SK-N-SH (cell line): Measurements from ENCODE around the gene CHST3. TPM values are rescaled to one million over a fixed set of nuclear protein-coding genes. Genes with fewer than 3 reads are reported as not detected.

ENCODE experiments used
- CTCF ChIA-PET: fragments of 300-600, 350-600 bp; formaldehyde crosslinking; extraction: SDS; loops from one replicate; lab custom pipeline; 2021; lab: Yijun Ruan, JAX
- POLR2A ChIA-PET: fragments of 350-600 bp; sonication (Branson Sonifier 250); formaldehyde crosslinking; extraction: SDS; loops from one replicate; lab custom pipeline; 2020; ENCODE audit warnings: antibody characterized with exemption, inconsistent platforms; lab: Yijun Ruan, JAX
- DNase-seq: peaks from one replicate; pipeline ENCODE4 v3.0.0; 2012
- H2AFZ ChIP-seq: fragments of 200-600 bp; sonication (generic); 2 replicates; pipeline ENCODE4 v1.8.1; 2016; ENCODE audit warnings: antibody characterized with exemption, mild to moderate bottlenecking, low read depth
- H3F3A ChIP-seq: fragments of 200-600 bp; sonication (generic); replicated peaks from 2 replicates; pipeline ENCODE3; 2016; ENCODE audit warnings: antibody characterized with exemption, mild to moderate bottlenecking; ENCODE audit not compliant: insufficient read depth
- H3K27ac ChIP-seq, 2 experiments: fragments of 200-500 bp in 1 of 2; fragments of 200-600 bp in 1 of 2; sonication (Bioruptor generic) in 1 of 2; sonication (generic), shearing (Covaris generic) in 1 of 2; 2 replicates each; pipeline versions ENCODE4 v1.5.1 to v1.6.1; 2014 to 2016; ENCODE audit warnings: low read depth in 2 of 2, inconsistent platforms in 1 of 2, low read length in 1 of 2, mild to moderate bottlenecking in 1 of 2, mixed read lengths in 1 of 2
- H3K27me3 ChIP-seq: fragments of 200-600 bp; sonication (generic), shearing (Covaris generic); 2 replicates; pipeline ENCODE4 v1.6.1; 2016; ENCODE audit warnings: mixed run types; ENCODE audit not compliant: insufficient read depth
- H3K36me3 ChIP-seq, 2 experiments: fragments of 200-500 bp in 1 of 2; fragments of 200-600 bp in 1 of 2; sonication (Bioruptor generic) in 1 of 2; sonication (generic) in 1 of 2; replicated peaks in 1 of 2; 2 replicates each; pipeline versions ENCODE3 to v1.5.1; 2014 to 2016; ENCODE audit warnings: low read length in 1 of 2, mild to moderate bottlenecking in 1 of 2; ENCODE audit not compliant: insufficient read depth in 2 of 2, control insufficient read depth in 1 of 2
- H3K4me1 ChIP-seq, 2 experiments: fragments of 200-500 bp in 1 of 2; fragments of 200-600 bp in 1 of 2; sonication (Bioruptor generic) in 1 of 2; sonication (generic), shearing (Covaris generic) in 1 of 2; 2 replicates each; pipeline versions ENCODE4 v1.5.1 to v1.6.1; 2014 to 2016; ENCODE audit warnings: low read depth in 1 of 2, low read length in 1 of 2, mixed run types in 1 of 2; ENCODE audit not compliant: insufficient read depth in 2 of 2, control insufficient read depth in 1 of 2
- H3K4me2 ChIP-seq: fragments of 200-600 bp; sonication (generic), shearing (Covaris generic); 2 replicates; pipeline ENCODE4 v1.6.1; 2017; ENCODE audit warnings: mixed run types
- H3K4me3 ChIP-seq, 2 experiments: fragments of 200-500 bp in 1 of 2; fragments of 200-600 bp in 1 of 2; sonication (Bioruptor generic) in 1 of 2; sonication (generic), shearing (Covaris generic) in 1 of 2; 2 replicates each; pipeline versions ENCODE4 v1.5.1 to v1.8.1; 2014 to 2016; ENCODE audit warnings: low read depth in 2 of 2, inconsistent platforms in 1 of 2, low read length in 1 of 2, mild to moderate bottlenecking in 1 of 2, mixed read lengths in 1 of 2, moderate library complexity in 1 of 2
- H3K79me2 ChIP-seq: fragments of 200-600 bp; sonication (generic); 2 replicates; pipeline ENCODE4 v1.8.1; 2017; ENCODE audit warnings: mild to moderate bottlenecking; ENCODE audit not compliant: insufficient read depth
- H3K9ac ChIP-seq: fragments of 200-600 bp; sonication (generic); 2 replicates; pipeline ENCODE4 v1.6.1; 2017; ENCODE audit warnings: mixed run types
- H3K9me2 ChIP-seq: fragments of 200-600 bp; sonication (generic); 2 replicates; pipeline ENCODE4 v1.6.1; 2017; ENCODE audit warnings: mixed run types
- H3K9me3 ChIP-seq: fragments of 200-600 bp; sonication (generic); 2 replicates; pipeline ENCODE4 v1.6.1; 2017; ENCODE audit warnings: mixed run types, mild to moderate bottlenecking, moderate library complexity
- H4K20me1 ChIP-seq: fragments of 200-600 bp; sonication (generic); 2 replicates; pipeline ENCODE4 v1.6.1; 2017; ENCODE audit warnings: mild to moderate bottlenecking, mixed run types; ENCODE audit not compliant: insufficient read depth
- CTCF ChIP-seq: fragments of 200-600 bp; sonication (generic); IDR thresholded peaks from 2 replicates; pipeline ENCODE4 v1.6.1; 2017; ENCODE audit warnings: antibody characterized with exemption, mild to moderate bottlenecking, moderate library complexity
- FOXJ3 ChIP-seq: sonication (generic); formaldehyde crosslinking; IDR thresholded peaks from 2 replicates; pipeline ENCODE4 v1.5.1; 2020; ENCODE audit warnings: mild to moderate bottlenecking, missing genetic modification reagents
- IRF3 ChIP-seq: fragments of 150-350 bp; IDR thresholded peaks from 2 replicates; pipeline ENCODE4 v1.6.1; 2016; ENCODE audit warnings: mild to moderate bottlenecking, low read depth, low read length
- MEF2A ChIP-seq: IDR thresholded peaks from 2 replicates; pipeline ENCODE4 v1.4.0; 2012; ENCODE audit warnings: low read depth, borderline replicate concordance
- MXI1 ChIP-seq: IDR thresholded peaks from 2 replicates; pipeline ENCODE4 v1.6.1; 2012; ENCODE audit warnings: mild to moderate bottlenecking, low read depth, low read length, improper control_type of control experiment
- PBX3 ChIP-seq: IDR thresholded peaks from 2 replicates; pipeline ENCODE4; 2012
- POLR2AphosphoS5 ChIP-seq: IDR thresholded peaks from 2 replicates; pipeline ENCODE4 v1.6.1; 2012; ENCODE audit warnings: low read depth, low read length
- RAD21 ChIP-seq: IDR thresholded peaks from 2 replicates; pipeline ENCODE4 v1.6.1; 2012; ENCODE audit warnings: mild to moderate bottlenecking, low read length
- RXRA ChIP-seq: IDR thresholded peaks from 2 replicates; pipeline ENCODE4 v1.4.0; 2012; ENCODE audit warnings: low read depth, mild to moderate bottlenecking, borderline replicate concordance
- SIN3A ChIP-seq: IDR thresholded peaks from 2 replicates; pipeline ENCODE4 v1.6.1; 2012; ENCODE audit warnings: low read depth, mild to moderate bottlenecking, low read length, moderate library complexity, borderline replicate concordance
- SMC3 ChIP-seq: IDR thresholded peaks from 2 replicates; pipeline ENCODE4 v1.6.1; 2012; ENCODE audit warnings: low read depth, low read length, improper control_type of control experiment
- USF1 ChIP-seq: IDR thresholded peaks from 2 replicates; pipeline ENCODE4 v1.4.0; 2012; ENCODE audit warnings: low read depth, borderline replicate concordance
- ZBTB33 ChIP-seq: IDR thresholded peaks from 2 replicates; pipeline ENCODE4 v1.4.0; 2012; ENCODE audit warnings: low read depth, borderline replicate concordance
- WGBS: methylation state at CpG from one replicate; pipeline ENCODE4 v1.1.6; 2017; ENCODE audit warnings: low lambda C conversion rate; 5-methylcytosine and 5-hydroxymethylcytosine counted together
- polyA plus RNA-seq, 3 experiments: library from polyadenylated mRNA; depleted of rRNA; stranded (reverse); fragments of >200 nt; gene quantifications; 2 replicates each; pipeline ENCODE4 v1.2.3, GENCODE V29; 2012

CHST3 gene
- polyA plus RNA-seq, 1 of the 3 experiments (the other 2 are of a cell fraction) = 6.0 TPM

- TF ChIP-seq ZBTB33 = no peak
- no peak for TF ChIP-seq POLR2AphosphoS5
These were observed 11.4 kb upstream of the CHST3 start (continued) for GRCh38 chr10:71952745-71953144.

- Histone ChIP-seq H3K9me2 (no peaks in the 10 kb centered on the region), H3K9me3 (0 out of 2 replicates have a peak, but pooled peaks cover 7% of the 10 kb centered on the region), H3K36me3 (no peaks in the 10 kb centered on the region), H3K4me3 (no peak overlapping the region), H3F3A (no peaks in the 10 kb centered on the region), H3K9ac (no peak overlapping the region), H3K4me1 (no peaks in the 10 kb centered on the region), H4K20me1 (no peaks in the 10 kb centered on the region), H3K27me3 (no peaks in the 10 kb centered on the region), H2AFZ (no peak overlapping the region), H3K79me2 (no peaks in the 10 kb centered on the region), H3K27ac (no peak overlapping the region), H3K4me2 (no peak overlapping the region)
- TF ChIP-seq CTCF = peak; percentile 20; the same call in 1 of the 2 replicates
- no peak for TF ChIP-seq USF1
- TF ChIP-seq FOXJ3 (CRISPR knock-in tag) = no peak
- no peak for TF ChIP-seq MXI1
- no peak for TF ChIP-seq IRF3
- TF ChIP-seq RXRA = no peak
- no peak for TF ChIP-seq PBX3
- TF ChIP-seq SMC3 = no peak
- no peak for TF ChIP-seq SIN3A
- no peak for TF ChIP-seq MEF2A
- no peak for TF ChIP-seq POLR2AphosphoS5
- 0 out of 2 replicates have a peak, but pooled peaks have one; percentile 4 for TF ChIP-seq RAD21
- ChIA-PET POLR2A (no interaction called here), CTCF (interaction anchor here (0.6 to 9.3 kb wide), 17 partner anchors 10 to 379 kb away, joined by 3 to 110 read pairs (median 4); no protein-coding TSS in a partner anchor)
- DNase-seq = no peak
- 70% methylated on average over 9 of the region's 9 CpGs for WGBS
These were observed 6.5 kb upstream of the CHST3 start for GRCh38 chr10:71957546-71958275.
